Karpas-422 (cell line): ENCODE measurements around the gene UBE2D1. TPM values are rescaled to one million over a fixed set of nuclear protein-coding genes. Genes with fewer than 3 reads are reported as not detected.

Experiments used
- DNase-seq: peaks from one replicate; pipeline ENCODE4 v3.0.0-alpha.2; 2015
- H2AFZ ChIP-seq: fragments of 200-600 bp; sonication (generic); 2 replicates; pipeline ENCODE4 v1.6.1; 2014; ENCODE audit warnings: antibody characterized with exemption, low read length, mixed read lengths
- H3K27ac ChIP-seq: fragments of 200-600 bp; sonication (generic); 2 replicates; pipeline ENCODE4 v1.5.1; 2014; ENCODE audit warnings: mild to moderate bottlenecking, low read length, moderate library complexity
- H3K27me3 ChIP-seq: fragments of 200-600 bp; sonication (generic); 2 replicates; pipeline ENCODE4 v1.6.1; 2014; ENCODE audit warnings: low read length, mixed read lengths
- H3K36me3 ChIP-seq: fragments of 200-600 bp; sonication (generic); 2 replicates; pipeline ENCODE4 v1.6.1; 2014; ENCODE audit warnings: low read length, mixed read lengths; ENCODE audit not compliant: insufficient read depth
- H3K4me1 ChIP-seq: fragments of 200-600 bp; sonication (generic); 2 replicates; pipeline ENCODE4 v1.6.1; 2014; ENCODE audit warnings: mild to moderate bottlenecking, low read length, mixed read lengths
- H3K4me2 ChIP-seq: fragments of 200-600 bp; sonication (generic); 2 replicates; pipeline ENCODE4 v1.6.1; 2014; ENCODE audit warnings: low read length, low read depth, mild to moderate bottlenecking; ENCODE audit not compliant: poor library complexity, severe bottlenecking
- H3K4me3 ChIP-seq: fragments of 200-600 bp; sonication (generic); 2 replicates; pipeline ENCODE4 v1.5.1; 2014; ENCODE audit warnings: mild to moderate bottlenecking, antibody characterized with exemption, low read length, mixed read lengths
- H3K79me2 ChIP-seq: fragments of 200-600 bp; sonication (generic); 2 replicates; pipeline ENCODE4 v1.6.1; 2014; ENCODE audit warnings: mild to moderate bottlenecking, low read length, mixed read lengths
- H3K9ac ChIP-seq: fragments of 200-600 bp; sonication (generic); 2 replicates; pipeline ENCODE4 v1.6.0; 2014; ENCODE audit warnings: low read length
- H3K9me2 ChIP-seq: fragments of 200-600 bp; sonication (generic), shearing (Covaris generic); replicated peaks from 2 replicates; pipeline ENCODE4 v1.6.0; 2014; ENCODE audit warnings: mild to moderate bottlenecking, low read length, moderate library complexity; ENCODE audit not compliant: insufficient read depth
- H3K9me3 ChIP-seq: fragments of 300-700, 200-600 bp; sonication (generic); 2 replicates; pipeline ENCODE4 v1.6.1; 2014; ENCODE audit warnings: low read length, mixed read lengths
- H4K20me1 ChIP-seq: fragments of 200-600 bp; sonication (generic); 2 replicates; pipeline ENCODE4 v1.6.1; 2014; ENCODE audit warnings: mild to moderate bottlenecking, antibody characterized with exemption, low read length, low read depth; ENCODE audit not compliant: insufficient read depth
- total RNA-seq: library from RNA; depleted of rRNA; stranded (reverse); fragments of >200 nt; shearing (Covaris generic); gene quantifications from 2 replicates; pipeline ENCODE4 v1.2.3, GENCODE V29; 2014; ENCODE audit warnings: low replicate concordance

Gene UBE2D1
- total RNA-seq, 1 experiment from 2014 or later = 12.7 TPM

GRCh38 chr10:58326967-58327381 lies 7.8 kb upstream of the UBE2D1 start:
- Histone ChIP-seq H4K20me1 (no peaks in the 10 kb centered on the region), H3K9me3 (no peaks in the 10 kb centered on the region), H3K79me2 (no peaks in the 10 kb centered on the region), H3K4me2 (no peak overlapping the region), H3K4me3 (no peak overlapping the region), H2AFZ (no peak overlapping the region), H3K27ac (no peak overlapping the region), H3K4me1 (peaks cover 3% of the 10 kb centered on the region; the same call in 1 of the 2 replicates), H3K9ac (no peak overlapping the region), H3K36me3 (no peaks in the 10 kb centered on the region), H3K27me3 (no peaks in the 10 kb centered on the region), H3K9me2 (no peaks in the 10 kb centered on the region)
- DNase-seq = no peak

- Histone ChIP-seq H3K4me3 (no peak overlapping the region), H3K9me3 (no peaks in the 10 kb centered on the region), H3K4me2 (no peak overlapping the region), H3K36me3 (no peaks in the 10 kb centered on the region), H4K20me1 (no peaks in the 10 kb centered on the region), H3K27me3 (no peaks in the 10 kb centered on the region), H3K27ac (no peak overlapping the region), H3K9ac (no peak overlapping the region), H3K4me1 (no peaks in the 10 kb centered on the region), H3K9me2 (no peaks in the 10 kb centered on the region), H2AFZ (no peak overlapping the region), H3K79me2 (no peaks in the 10 kb centered on the region)
- DNase-seq = no peak
Measured at GRCh38 chr10:58328233-58328632, 6.6 kb upstream of the UBE2D1 start.

- H3K4me1 ChIP-seq = peaks cover 7% of the 10 kb centered on the region
- no peak overlapping the region for H2AFZ ChIP-seq
Measured at GRCh38 chr10:58330431-58330830, 4.4 kb upstream of the UBE2D1 start.

GRCh38 chr10:58331646-58332045 lies 3.2 kb upstream of the UBE2D1 start:
- Histone ChIP-seq H3K27me3 (peaks cover 4% of the 10 kb centered on the region; the same call in 1 of the 2 replicates), H3K9me3 (no peaks in the 10 kb centered on the region), H4K20me1 (peaks cover 11% of the 10 kb centered on the region), H3K9me2 (no peaks in the 10 kb centered on the region), H3K79me2 (no peaks in the 10 kb centered on the region), H3K36me3 (no peaks in the 10 kb centered on the region), H3K4me1 (peaks cover 15% of the 10 kb centered on the region), H3K27ac (no peak overlapping the region), H3K9ac (no peak overlapping the region), H3K4me3 (no peak overlapping the region), H2AFZ (no peak overlapping the region), H3K4me2 (no peak overlapping the region)
- DNase-seq = no peak

More at GRCh38 chr10:58330431-58330830, 4.4 kb upstream of the UBE2D1 start:
- no peaks in the 10 kb centered on the region for H3K79me2 ChIP-seq
- H3K27me3 ChIP-seq = peaks cover 2% of the 10 kb centered on the region; the same call in 1 of the 2 replicates
- no peak overlapping the region for H3K9ac ChIP-seq
- no peak overlapping the region for H3K27ac ChIP-seq
- no peaks in the 10 kb centered on the region for H3K36me3 ChIP-seq
- H3K4me3 ChIP-seq = no peak overlapping the region
- H3K9me2 ChIP-seq = no peaks in the 10 kb centered on the region
- H3K9me3 ChIP-seq = no peaks in the 10 kb centered on the region
- H3K4me2 ChIP-seq = no peak overlapping the region
- DNase-seq = no peak
- H4K20me1 ChIP-seq = peaks cover under 1% of the 10 kb centered on the region; the same call in 1 of the 2 replicates

- H3K79me2 ChIP-seq = no peaks in the 10 kb centered on the region
- H2AFZ ChIP-seq = peak overlapping the region; percentile 94
- H3K4me3 ChIP-seq = peak overlapping the region; percentile 96
- peak overlapping the region; percentile 89 for H3K9ac ChIP-seq
- no peaks in the 10 kb centered on the region for H3K36me3 ChIP-seq
- H3K9me3 ChIP-seq = no peaks in the 10 kb centered on the region
- no peaks in the 10 kb centered on the region for H3K9me2 ChIP-seq
- H3K27ac ChIP-seq = no peak overlapping the region
- H3K27me3 ChIP-seq = peaks cover 4% of the 10 kb centered on the region; the same call in 1 of the 2 replicates
- DNase-seq = peak; percentile 48
- peak overlapping the region; percentile 91 for H3K4me2 ChIP-seq
- peaks cover 19% of the 10 kb centered on the region for H4K20me1 ChIP-seq
- H3K4me1 ChIP-seq = peaks cover 18% of the 10 kb centered on the region
Measured at GRCh38 chr10:58335306-58336005, 650 bp downstream of the UBE2D1 start.

- H3K36me3 ChIP-seq = no peaks in the 10 kb centered on the region
- peak overlapping the region; percentile 91 for H3K4me2 ChIP-seq
- peaks cover 4% of the 10 kb centered on the region; the same call in 1 of the 2 replicates for H3K27me3 ChIP-seq
- H3K4me3 ChIP-seq = peak overlapping the region; percentile 96; the same call in 1 of the 2 replicates
- H3K9me2 ChIP-seq = no peaks in the 10 kb centered on the region
- H2AFZ ChIP-seq = no peak overlapping the region
- peaks cover 18% of the 10 kb centered on the region for H3K4me1 ChIP-seq
- H3K79me2 ChIP-seq = no peaks in the 10 kb centered on the region
- H3K27ac ChIP-seq = no peak overlapping the region
- no peaks in the 10 kb centered on the region for H3K9me3 ChIP-seq
- DNase-seq = no peak
- peak overlapping the region; percentile 89; the same call in 1 of the 2 replicates for H3K9ac ChIP-seq
- H4K20me1 ChIP-seq = peaks cover 19% of the 10 kb centered on the region
Measured at GRCh38 chr10:58336242-58336641, 1.4 kb downstream of the UBE2D1 start.

- Histone ChIP-seq H3K4me2 (no peak overlapping the region), H3K27ac (no peak overlapping the region), H3K9me2 (no peaks in the 10 kb centered on the region), H2AFZ (no peak overlapping the region), H4K20me1 (peaks cover 31% of the 10 kb centered on the region), H3K36me3 (no peaks in the 10 kb centered on the region), H3K9me3 (no peaks in the 10 kb centered on the region), H3K4me3 (no peak overlapping the region), H3K9ac (no peak overlapping the region), H3K79me2 (0 out of 2 replicates have a peak, but pooled peaks cover 4% of the 10 kb centered on the region), H3K4me1 (peaks cover 3% of the 10 kb centered on the region; the same call in 1 of the 2 replicates), H3K27me3 (no peaks in the 10 kb centered on the region)
- DNase-seq = no peak
Measured at GRCh38 chr10:58341422-58341821, 6.6 kb downstream of the UBE2D1 start.

GRCh38 chr10:58341947-58342346 lies 7.1 kb downstream of the UBE2D1 start:
- Histone ChIP-seq H3K9ac (no peak overlapping the region), H2AFZ (no peak overlapping the region), H3K79me2 (0 out of 2 replicates have a peak, but pooled peaks cover 4% of the 10 kb centered on the region), H3K4me1 (peaks cover 3% of the 10 kb centered on the region; the same call in 1 of the 2 replicates), H3K9me3 (no peaks in the 10 kb centered on the region), H3K36me3 (no peaks in the 10 kb centered on the region), H3K27ac (no peak overlapping the region), H3K4me3 (no peak overlapping the region), H3K9me2 (no peaks in the 10 kb centered on the region), H3K4me2 (no peak overlapping the region), H4K20me1 (peaks cover 29% of the 10 kb centered on the region), H3K27me3 (no peaks in the 10 kb centered on the region)
- no peak for DNase-seq
